Measurements from ENCODE around the gene EMID1.

Gene EMID1

GRCh38 chr22:29195118-29195963 lies 10.4 kb upstream of the EMID1 start:
- DNase-seq, result no peak

GRCh38 chr22:29195964-29196666 lies 9.6 kb upstream of the EMID1 start:
- DNase-seq, result no peak

- DNase-seq, result no peak
Measured at GRCh38 chr22:29197096-29197495, 8.6 kb upstream of the EMID1 start.

- DNase-seq, result no peak
Measured at GRCh38 chr22:29198240-29198639, 7.5 kb upstream of the EMID1 start.

GRCh38 chr22:29199702-29200400 lies 5.8 kb upstream of the EMID1 start:
- no peak for DNase-seq

- DNase-seq, result no peak
Measured at GRCh38 chr22:29200901-29201300, 4.8 kb upstream of the EMID1 start.

- DNase-seq, result no peak
Measured at GRCh38 chr22:29201782-29202181, 3.9 kb upstream of the EMID1 start.

- no peak for DNase-seq
Measured at GRCh38 chr22:29202212-29203192, 3.2 kb upstream of the EMID1 start.

- DNase-seq, result no peak
Measured at GRCh38 chr22:29203488-29204454, 1.9 kb upstream of the EMID1 start.

GRCh38 chr22:29204455-29205183 lies 1.1 kb upstream of the EMID1 start:
- DNase-seq, result no peak

- no peak for DNase-seq
Measured at GRCh38 chr22:29205252-29205593, 473 bp upstream of the EMID1 start.

GRCh38 chr22:29206372-29207242 lies 911 bp downstream of the EMID1 start:
- no peak for DNase-seq

GRCh38 chr22:29207243-29207550 lies 1.5 kb downstream of the EMID1 start:
- no peak for DNase-seq

GRCh38 chr22:29207562-29208501 lies 2.1 kb downstream of the EMID1 start:
- no peak for DNase-seq

GRCh38 chr22:29208502-29208862 lies 2.8 kb downstream of the EMID1 start:
- no peak for DNase-seq

- peak; percentile 31 for DNase-seq
Measured at GRCh38 chr22:29208879-29209623, 3.4 kb downstream of the EMID1 start.

GRCh38 chr22:29209624-29209929 lies 3.9 kb downstream of the EMID1 start:
- DNase-seq, result no peak

- no peak for DNase-seq
Measured at GRCh38 chr22:29211066-29211465, 5.4 kb downstream of the EMID1 start.

Data from NCI-H1436 treated with DMSO at 0.1 percent for 48 hours (cell line).